HG03432 (cell line): ENCODE results near the gene MSANTD1.

Experiments
- ATAC-seq: cut with Tn5 transposase; IDR thresholded peaks from one replicate; pipeline ENCODE4 v1.9.1; 2021; ENCODE audit warnings: mild to moderate bottlenecking, moderate library complexity; ENCODE audit not compliant: unreplicated experiment

The MSANTD1 gene

GRCh38 chr4:3261411-3262207, 12.7 kb downstream of the MSANTD1 start:
- ATAC-seq = no peak

- no peak for ATAC-seq
Observed at GRCh38 chr4:3262208-3263052, 13.5 kb downstream of the MSANTD1 start.

- no peak for ATAC-seq
Observed at GRCh38 chr4:3263053-3263875, 14.3 kb downstream of the MSANTD1 start.

GRCh38 chr4:3263876-3264193, 14.9 kb downstream of the MSANTD1 start:
- ATAC-seq = no peak

GRCh38 chr4:3266076-3266475, 17.1 kb downstream of the MSANTD1 start:
- ATAC-seq = no peak

- no peak for ATAC-seq
Observed at GRCh38 chr4:3267576-3268394, 18.8 kb downstream of the MSANTD1 start.

GRCh38 chr4:3268395-3269104, 19.6 kb downstream of the MSANTD1 start:
- ATAC-seq = no peak

GRCh38 chr4:3269105-3269927, 20.4 kb downstream of the MSANTD1 start:
- ATAC-seq = no peak

- no peak for ATAC-seq
Observed at GRCh38 chr4:3269991-3270611, 21.1 kb downstream of the MSANTD1 start.

GRCh38 chr4:3271131-3271530, 22.2 kb downstream of the MSANTD1 start:
- ATAC-seq = no peak

- no peak for ATAC-seq
Observed at GRCh38 chr4:3276986-3277385, 28.0 kb downstream of the MSANTD1 start.

GRCh38 chr4:3280466-3280865, 31.5 kb downstream of the MSANTD1 start:
- no peak for ATAC-seq

GRCh38 chr4:3283483-3283882, 34.5 kb downstream of the MSANTD1 start:
- ATAC-seq = no peak

GRCh38 chr4:3283916-3284315, 35.0 kb downstream of the MSANTD1 start:
- no peak for ATAC-seq

- ATAC-seq = no peak
Observed at GRCh38 chr4:3284734-3285557, 36.0 kb downstream of the MSANTD1 start.

GRCh38 chr4:3285558-3286334, 36.8 kb downstream of the MSANTD1 start:
- peak; percentile 89 for ATAC-seq
